Measurements from ENCODE around the gene CHST11. TPM values are rescaled to one million over a fixed set of nuclear protein-coding genes. Genes with fewer than 3 reads are reported as not detected.

Gene CHST11
- total RNA-seq, 1 experiment from 2014 or later, result 6.7 TPM

DNA sequence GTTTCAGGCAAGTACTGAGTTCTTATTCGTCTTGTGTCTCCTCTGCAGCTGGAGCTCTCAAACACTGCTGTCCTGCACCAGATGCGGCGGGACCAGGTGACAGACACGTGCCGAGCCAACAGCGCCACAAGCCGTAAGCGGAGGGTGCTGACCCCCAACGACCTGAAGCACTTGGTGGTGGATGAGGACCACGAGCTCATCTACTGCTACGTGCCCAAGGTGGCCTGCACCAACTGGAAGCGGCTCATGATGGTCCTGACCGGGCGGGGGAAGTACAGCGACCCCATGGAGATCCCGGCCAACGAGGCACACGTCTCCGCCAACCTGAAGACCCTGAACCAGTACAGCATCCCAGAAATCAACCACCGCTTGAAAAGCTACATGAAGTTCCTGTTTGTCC lies 300.2 kb downstream of the CHST11 start:
- Histone ChIP-seq H3T11ph (ENCODE audit: low read length) (no peak overlapping the region), H3K79me1 (ENCODE audit: insufficient read depth, low read depth, low read length, poor library complexity, severe bottlenecking) (no peaks in the 10 kb centered on the region), H4K20me1 (ENCODE audit: control insufficient read depth, insufficient read depth, insufficient read length) (no peaks in the 10 kb centered on the region), H3K27ac (ENCODE audit: insufficient read length, low read depth, low read length) (no peak overlapping the region), H2BK120ac (ENCODE audit: low read depth, low read length, poor library complexity, severe bottlenecking) (no peak overlapping the region), H3K4me1 (ENCODE audit: insufficient read depth, low read length) (no peaks in the 10 kb centered on the region), H3K23me2 (ENCODE audit: insufficient read length, low read depth, low read length, poor library complexity, severe bottlenecking) (no peaks in the 10 kb centered on the region), H3K18ac (ENCODE audit: insufficient read length, low read depth, low read length) (no peak overlapping the region), H4K91ac (ENCODE audit: insufficient read length, low read depth, low read length) (no peak overlapping the region), H4K8ac (replicated peaks; ENCODE audit: insufficient read length, low read depth, low read length) (no peak overlapping the region), H2AK5ac (ENCODE audit: insufficient read length, low read length) (no peak overlapping the region), H2BK20ac (ENCODE audit: low read depth, low read length, poor library complexity, severe bottlenecking) (no peak overlapping the region), H3K4me2 (ENCODE audit: insufficient read depth, insufficient read length, low read length) (no peak overlapping the region), H3K79me2 (ENCODE audit: insufficient read depth, low read length) (no peaks in the 10 kb centered on the region), H3K9me3 (ENCODE audit: control insufficient read depth, low read depth, low read length) (no peaks in the 10 kb centered on the region), H3K27me3 (ENCODE audit: insufficient read depth, low read length) (no peaks in the 10 kb centered on the region), H2BK12ac (ENCODE audit: insufficient read length, low read depth, low read length) (no peak overlapping the region), H2BK15ac (ENCODE audit: low read depth, low read length) (no peak overlapping the region), H4K5ac (ENCODE audit: insufficient read length, low read depth, low read length) (no peak overlapping the region), H3K56ac (ENCODE audit: insufficient read length, low read depth, low read length) (no peak overlapping the region), H2AFZ (ENCODE audit: low read length) (no peak overlapping the region), H3K9ac (ENCODE audit: extremely low read depth, insufficient read length, low read length) (no peak overlapping the region), H3K4ac (ENCODE audit: low read depth, low read length) (no peak overlapping the region), H2BK5ac (ENCODE audit: insufficient read length, low read length) (no peak overlapping the region), H3K14ac (ENCODE audit: insufficient read depth, low read length) (no peak overlapping the region), H3K23ac (ENCODE audit: insufficient read length, low read depth, low read length) (no peak overlapping the region)
- DNase-seq, result peak; percentile 25
- Mint-ChIP-seq H3K9me3 (no peaks in the 10 kb centered on the region), H3K4me3 (no peak overlapping the region), H3K27ac (no peak overlapping the region), H3K4me1 (peaks cover 2 to 16% of the 10 kb centered on the region in 2 experiments; a peak in 2 of 4 replicates), H3K36me3 (ENCODE audit: insufficient read depth in 1 of 3, low read depth in 3 of 3) (peaks cover 7 to 18% (median 10%) of the 10 kb centered on the region in 3 experiments; a peak in 6 of 7 replicates), H3K27me3 (ENCODE audit: low read depth) (no peaks in the 10 kb centered on the region)
- no CpG with 5 or more reads among the region's 20 CpGs for WGBS (ENCODE audit: extremely low coverage, insufficient read length, low lambda C conversion rate)
- no peak for TF ChIP-seq CTCF (conservative IDR thresholded peaks at IDR 0.05)
